KOPT-K1 (cell line): ENCODE results near the gene RDH13.
"Not testable (repeated sequence)": the region's sequence is repeated elsewhere in the genome, so short reads cannot be mapped to it uniquely, and the experiment has no call there.

Experiments used
- H3K27ac ChIP-seq: fragments of 200-600 bp; sonication (generic); 2 replicates; pipeline ENCODE4 v1.5.1; 2016; ENCODE audit warnings: antibody characterized with exemption, mild to moderate bottlenecking, low read depth, low read length; ENCODE audit not compliant: poor library complexity, severe bottlenecking
- H3K36me3 ChIP-seq: fragments of 200-600 bp; sonication (generic); 2 replicates; pipeline ENCODE4 v1.5.1; 2017; ENCODE audit warnings: antibody characterized with exemption, mild to moderate bottlenecking, low read length, moderate library complexity; ENCODE audit not compliant: insufficient read depth
- H3K9me3 ChIP-seq: fragments of 200-600 bp; sonication (generic); 2 replicates; pipeline ENCODE4 v1.5.1; 2017; ENCODE audit warnings: antibody characterized with exemption, low read length, mild to moderate bottlenecking; ENCODE audit not compliant: insufficient read depth, poor library complexity, severe bottlenecking

Gene RDH13

GRCh38 chr19:55007537-55007936, 55.4 kb downstream of the RDH13 start:
- not testable (repeated sequence) for H3K36me3 ChIP-seq, H3K27ac ChIP-seq
- H3K9me3 ChIP-seq = peaks cover 26% of the 10 kb centered on the region

DNA sequence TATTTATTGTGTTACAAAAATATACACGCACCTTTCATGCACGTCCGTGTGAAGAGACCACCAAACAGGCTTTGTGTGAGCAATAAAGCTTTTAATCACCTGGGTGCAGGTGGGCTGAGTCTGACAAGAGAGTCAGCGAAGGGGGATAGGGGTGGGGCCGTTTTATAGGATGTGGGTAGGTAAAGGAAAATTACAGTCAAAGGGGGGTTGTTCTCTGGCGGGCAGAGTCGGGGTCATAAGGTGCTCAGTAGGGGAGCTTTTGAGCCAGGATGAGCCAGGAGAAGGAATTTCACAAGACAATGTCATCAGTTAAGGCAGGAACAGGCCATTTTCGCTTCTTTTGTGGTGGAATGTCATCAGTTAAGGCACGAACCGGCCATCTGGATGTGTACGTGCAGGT, 56.2 kb downstream of the RDH13 start:
- peaks cover 26% of the 10 kb centered on the region for H3K9me3 ChIP-seq
- H3K27ac ChIP-seq, H3K36me3 ChIP-seq: not testable (repeated sequence)

- no peak overlapping the region for H3K27ac ChIP-seq
- no peaks in the 10 kb centered on the region for H3K36me3 ChIP-seq
- H3K9me3 ChIP-seq = peaks cover 26% of the 10 kb centered on the region
Measured at GRCh38 chr19:55005684-55006488, 57.1 kb downstream of the RDH13 start.

DNA sequence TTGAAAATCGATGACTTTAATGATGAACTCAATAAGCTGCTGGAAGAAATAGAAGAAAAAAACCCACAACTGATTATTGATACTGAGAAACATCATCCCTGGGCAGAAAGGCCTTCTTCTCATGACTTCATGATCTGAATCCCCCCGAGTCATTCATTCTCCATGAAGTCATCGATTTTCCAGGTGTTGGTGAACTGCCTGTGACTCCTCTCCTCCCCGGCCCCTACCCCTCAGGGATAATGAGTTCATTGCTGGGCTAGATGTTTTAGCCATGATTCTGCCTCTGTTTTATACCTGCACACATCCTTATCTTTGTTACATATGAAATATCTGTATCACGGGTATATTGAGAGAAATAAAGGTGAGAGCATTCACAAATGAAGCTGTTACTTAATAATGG, 62.2 kb downstream of the RDH13 start:
- Histone ChIP-seq H3K36me3 (no peaks in the 10 kb centered on the region), H3K27ac (no peak overlapping the region), H3K9me3 (peaks cover 19% of the 10 kb centered on the region)

- not testable (repeated sequence) for H3K27ac ChIP-seq, H3K36me3 ChIP-seq, H3K9me3 ChIP-seq
Measured at GRCh38 chr19:54998751-54999239, 64.2 kb downstream of the RDH13 start.

GRCh38 chr19:54995561-54995960, 67.4 kb downstream of the RDH13 start:
- H3K27ac ChIP-seq = no peak overlapping the region
- H3K36me3 ChIP-seq = no peaks in the 10 kb centered on the region
- no peaks in the 10 kb centered on the region for H3K9me3 ChIP-seq
